Caco-2 (cell line): ENCODE results near the gene RAI1. TPM values are rescaled to one million over a fixed set of nuclear protein-coding genes. Genes with fewer than 3 reads are reported as not detected.

ENCODE experiments used
- BruUV-seq: library from RNA; stranded (reverse); fragments of 400-500 nt; replicated peaks from 2 replicates; lab custom pipeline; 2021; lab: Mats Ljungman, UMichigan
- CTCF ChIA-PET: fragments of 300-600 bp; sonication (Branson Sonifier 250); formaldehyde crosslinking; loops from one replicate; lab custom pipeline; 2022; ENCODE audit warnings: antibody characterized with exemption; lab: Charles Lee
- POLR2A ChIA-PET: fragments of 300-600 bp; sonication (Branson Sonifier 250); formaldehyde crosslinking; loops from one replicate; lab custom pipeline; 2022; ENCODE audit warnings: antibody characterized with exemption; lab: Charles Lee
- DNase-seq, 2 experiments: peaks; one replicate each; pipeline versions ENCODE4 v3.0.0 to v3.0.0-alpha.2; 2020 to 2022
- H3K27me3 ChIP-seq: replicated peaks from 2 replicates; pipeline ENCODE4 v1.6.0; 2011; ENCODE audit warnings: low read length; ENCODE audit not compliant: control insufficient read depth, insufficient read depth
- H3K36me3 ChIP-seq: 2 replicates; pipeline ENCODE4 v1.5.1; 2011; ENCODE audit warnings: low read length; ENCODE audit not compliant: control insufficient read depth, insufficient read depth
- H3K4me1 ChIP-seq: fragments of 250-450 bp; sonication (Bioruptor Pico); 2 replicates; pipeline ENCODE4 v1.5.1; 2020; ENCODE audit warnings: mild to moderate bottlenecking
- H3K4me3 ChIP-seq: 2 replicates; pipeline ENCODE4 v1.5.1; 2011; ENCODE audit warnings: low read depth, mild to moderate bottlenecking, control low read depth, low read length
- H3K9me3 ChIP-seq: fragments of 250-450 bp; sonication (Bioruptor Pico); 2 replicates; pipeline ENCODE4 v1.5.1; 2020; ENCODE audit warnings: mild to moderate bottlenecking, moderate library complexity
- H3K27ac Mint-ChIP-seq: one replicate; pipeline ENCODE4 v1.8.0; 2022; ENCODE audit warnings: mixed read lengths; ENCODE audit not compliant: unreplicated experiment
- H3K27me3 Mint-ChIP-seq: one replicate; pipeline ENCODE4 v1.8.0; 2022; ENCODE audit warnings: mixed read lengths; ENCODE audit not compliant: insufficient read depth, unreplicated experiment
- H3K36me3 Mint-ChIP-seq: one replicate; pipeline ENCODE4 v1.8.0; 2022; ENCODE audit warnings: mild to moderate bottlenecking, mixed read lengths; ENCODE audit not compliant: insufficient read depth, unreplicated experiment
- H3K4me1 Mint-ChIP-seq: one replicate; pipeline ENCODE4 v1.8.0; 2022; ENCODE audit warnings: low read depth, mixed read lengths; ENCODE audit not compliant: unreplicated experiment
- H3K4me3 Mint-ChIP-seq: one replicate; pipeline ENCODE4 v1.8.0; 2022; ENCODE audit warnings: mild to moderate bottlenecking, moderate library complexity, mixed read lengths; ENCODE audit not compliant: unreplicated experiment
- H3K9me3 Mint-ChIP-seq: one replicate; pipeline ENCODE4 v1.8.0; 2022; ENCODE audit warnings: mixed read lengths; ENCODE audit not compliant: unreplicated experiment
- CTCF ChIP-seq, 2 experiments: fragments of 200-600 bp in 1 of 2; IDR thresholded peaks; 1 replicate in 1 of 2; 2 replicates in 1 of 2; pipeline versions ENCODE4 v1.5.1 to v1.8.0; 2011 to 2022; ENCODE audit warnings: antibody characterized with exemption in 1 of 2, control low read depth in 1 of 2, inconsistent platforms in 1 of 2, low read depth in 1 of 2, low read length in 1 of 2, mild to moderate bottlenecking in 1 of 2, moderate library complexity in 1 of 2; ENCODE audit not compliant: insufficient read depth in 1 of 2, severe bottlenecking in 1 of 2, unreplicated experiment in 1 of 2
- intact Hi-C: fragments of 100-400 bp; cut with micrococcal nuclease; formaldehyde crosslinking; loops from one replicate; pipeline ENCODE4 v1.10.0; 2022; ENCODE audit not compliant: unreplicated experiment
- total RNA-seq: library from RNA; stranded (reverse); gene quantifications from 2 replicates; pipeline ENCODE4 v1.2.3, GENCODE V29; 2022

RAI1 gene
- total RNA-seq, 1 experiment from 2014 or later: 44.3 TPM

DNA sequence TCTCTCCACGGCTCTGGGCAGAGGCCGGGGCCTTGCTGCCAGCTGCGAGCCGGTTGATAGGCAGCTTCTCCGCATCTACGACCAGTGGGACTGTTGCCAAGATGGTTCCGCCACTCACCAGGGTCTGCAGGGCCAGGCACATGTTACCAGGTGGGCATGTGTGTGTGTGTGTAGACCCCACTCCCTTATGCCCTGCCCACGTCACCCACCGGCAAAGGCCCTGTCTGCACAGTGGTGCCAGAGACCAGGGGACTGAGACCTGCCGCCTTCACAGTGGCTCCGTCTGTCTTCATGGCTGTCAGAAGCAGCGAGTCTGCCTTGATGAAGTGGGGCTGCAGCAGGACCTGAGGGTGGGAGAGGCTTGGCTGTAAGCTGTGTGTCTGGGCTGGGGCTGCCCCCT is 137.9 kb downstream of the RAI1 start:
- H3K4me3 Mint-ChIP-seq: no peak overlapping the region
- Histone ChIP-seq H3K4me1 (peaks cover 26% of the 10 kb centered on the region), H3K4me3 (no peak overlapping the region), H3K9me3 (no peaks in the 10 kb centered on the region), H3K27me3 (no peaks in the 10 kb centered on the region), H3K36me3 (peaks cover 18% of the 10 kb centered on the region)
- no peaks in the 10 kb centered on the region for H3K27me3 Mint-ChIP-seq
- no TSS peak for BruUV-seq
- no peak for DNase-seq
- intact Hi-C loops: loop anchor here (10.0 kb wide), 1 partner anchor 216 kb away; the partner anchor contains the start of genes ATPAF2 and GID4
- peaks cover 21% of the 10 kb centered on the region for H3K4me1 Mint-ChIP-seq
- H3K36me3 Mint-ChIP-seq: peaks cover 72% of the 10 kb centered on the region
- no peak overlapping the region for H3K27ac Mint-ChIP-seq
- H3K9me3 Mint-ChIP-seq: no peaks in the 10 kb centered on the region
- TF ChIP-seq CTCF (IDR thresholded peaks at IDR 0.05; ENCODE audit: insufficient read depth in 1 of 2, low read depth in 1 of 2, low read length in 1 of 2, severe bottlenecking in 1 of 2, unreplicated experiment in 1 of 2): no peak
- POLR2A ChIA-PET: no interaction called here
- CTCF ChIA-PET: interaction anchor here (0.6 to 1.1 kb wide), 2 partner anchors 17 to 100 kb away, joined by 3 to 5 read pairs; no protein-coding TSS in a partner anchor

DNA sequence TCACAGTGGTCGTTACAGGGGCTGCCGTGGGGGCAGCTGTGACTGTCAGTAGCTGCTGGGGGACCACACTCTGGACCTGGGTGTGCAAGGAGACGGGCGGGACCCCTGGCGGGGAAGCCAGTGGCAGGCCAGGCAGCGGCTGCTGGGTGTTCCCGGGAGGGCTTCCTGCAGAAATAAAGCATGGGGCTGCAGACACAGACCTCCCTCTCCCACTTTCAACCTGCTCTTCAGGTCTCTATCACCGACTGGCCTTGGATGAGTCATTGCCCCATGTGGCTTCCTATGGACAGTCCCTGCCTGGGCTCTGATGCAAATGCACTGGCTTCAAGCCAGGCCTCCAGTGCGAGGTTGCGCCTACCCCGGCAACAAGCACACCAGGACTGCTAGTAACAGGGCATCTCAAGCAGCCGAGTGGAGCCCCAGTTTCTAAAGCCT is 138.3 kb downstream of the RAI1 start:
- Histone ChIP-seq H3K27me3 (no peaks in the 10 kb centered on the region), H3K4me3 (no peak overlapping the region), H3K36me3 (peaks cover 16% of the 10 kb centered on the region), H3K4me1 (peaks cover 31% of the 10 kb centered on the region), H3K9me3 (no peaks in the 10 kb centered on the region)
- peaks cover 67% of the 10 kb centered on the region for H3K36me3 Mint-ChIP-seq
- no peak for DNase-seq
- H3K4me3 Mint-ChIP-seq: no peak overlapping the region
- intact Hi-C loops: loop anchor here (10.0 kb wide), 1 partner anchor 215 kb away; the partner anchor contains the start of genes ATPAF2 and GID4
- TF ChIP-seq CTCF (IDR thresholded peaks at IDR 0.05; ENCODE audit: insufficient read depth in 1 of 2, low read depth in 1 of 2, low read length in 1 of 2, severe bottlenecking in 1 of 2, unreplicated experiment in 1 of 2): no peak
- no TSS peak for BruUV-seq
- ChIA-PET CTCF (interaction anchor here (0.6 kb wide), 1 partner anchor 16 kb away, joined by 3 read pairs; no protein-coding TSS in a partner anchor), POLR2A (no interaction called here)
- peaks cover 24% of the 10 kb centered on the region for H3K4me1 Mint-ChIP-seq
- no peaks in the 10 kb centered on the region for H3K27me3 Mint-ChIP-seq
- H3K9me3 Mint-ChIP-seq: no peaks in the 10 kb centered on the region
- peak overlapping the region; percentile 53 for H3K27ac Mint-ChIP-seq

DNA sequence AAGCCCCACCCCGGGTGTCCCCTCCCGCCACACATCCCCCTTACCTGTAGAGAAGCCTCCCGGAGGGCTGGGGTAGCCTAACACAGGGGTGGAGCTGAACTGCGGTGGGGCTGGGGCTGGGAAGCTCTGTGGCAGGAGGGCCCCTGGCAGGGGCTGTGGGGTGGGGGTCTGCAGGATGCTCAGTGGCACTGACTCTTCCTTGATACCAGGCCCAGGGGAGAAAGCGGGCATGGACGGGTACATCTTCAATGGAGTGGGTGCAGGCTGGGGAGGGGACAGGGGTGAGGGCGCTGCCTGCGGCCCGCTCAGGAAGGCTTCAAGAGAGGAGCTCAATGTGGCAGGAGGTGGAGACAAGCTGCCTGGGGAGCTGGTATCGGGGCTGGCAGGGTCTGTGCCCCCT is 138.8 kb downstream of the RAI1 start:
- Histone ChIP-seq H3K4me3 (no peak overlapping the region), H3K27me3 (no peaks in the 10 kb centered on the region), H3K36me3 (peaks cover 16% of the 10 kb centered on the region), H3K4me1 (peaks cover 35% of the 10 kb centered on the region), H3K9me3 (no peaks in the 10 kb centered on the region)
- ChIA-PET POLR2A (interaction anchor here (1.7 kb wide), 1 partner anchor 16 kb away, joined by 6 read pairs; no protein-coding TSS in a partner anchor), CTCF (interaction anchor here (0.7 kb wide), 1 partner anchor 152 kb away, joined by 3 read pairs; the partner anchor contains the start of genes DRC3 and TOM1L2)
- H3K27ac Mint-ChIP-seq: peak overlapping the region; percentile 53
- intact Hi-C loops: no loop called here
- no TSS peak for BruUV-seq
- no peaks in the 10 kb centered on the region for H3K9me3 Mint-ChIP-seq
- no peak overlapping the region for H3K4me3 Mint-ChIP-seq
- DNase-seq: no peak
- peaks cover 29% of the 10 kb centered on the region for H3K4me1 Mint-ChIP-seq
- no peak for TF ChIP-seq CTCF (IDR thresholded peaks at IDR 0.05; ENCODE audit: insufficient read depth in 1 of 2, low read depth in 1 of 2, low read length in 1 of 2, severe bottlenecking in 1 of 2, unreplicated experiment in 1 of 2)
- H3K27me3 Mint-ChIP-seq: no peaks in the 10 kb centered on the region
- H3K36me3 Mint-ChIP-seq: peaks cover 63% of the 10 kb centered on the region
